Retina (tissue), 1 donor: ENCODE data around the gene SAFB2.

Experiments
- DNase-seq: peaks from one replicate; pipeline ENCODE4 v3.0.0-alpha.2; 2016

SAFB2 gene

DNA sequence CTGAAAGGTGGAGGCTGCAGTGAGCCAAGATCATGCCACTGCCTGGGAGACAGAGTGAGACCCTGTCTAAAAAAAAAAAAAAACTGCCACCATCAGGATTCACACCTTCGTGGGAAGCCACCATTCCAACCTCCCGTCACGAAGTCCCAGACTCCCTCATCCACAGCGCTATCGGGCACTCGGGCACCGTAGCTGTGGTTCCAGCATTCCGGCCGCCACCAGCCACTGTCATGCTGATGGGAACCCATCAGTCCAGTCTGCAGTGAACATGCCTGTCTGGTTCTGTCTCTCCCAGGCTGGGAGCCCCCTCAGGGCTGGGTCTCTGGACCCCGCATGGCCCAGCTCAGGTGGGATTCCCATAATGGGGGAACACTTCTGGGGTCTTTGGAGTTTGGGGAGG is 82.4 kb downstream of the SAFB2 start:
- DNase-seq: no peak

DNA sequence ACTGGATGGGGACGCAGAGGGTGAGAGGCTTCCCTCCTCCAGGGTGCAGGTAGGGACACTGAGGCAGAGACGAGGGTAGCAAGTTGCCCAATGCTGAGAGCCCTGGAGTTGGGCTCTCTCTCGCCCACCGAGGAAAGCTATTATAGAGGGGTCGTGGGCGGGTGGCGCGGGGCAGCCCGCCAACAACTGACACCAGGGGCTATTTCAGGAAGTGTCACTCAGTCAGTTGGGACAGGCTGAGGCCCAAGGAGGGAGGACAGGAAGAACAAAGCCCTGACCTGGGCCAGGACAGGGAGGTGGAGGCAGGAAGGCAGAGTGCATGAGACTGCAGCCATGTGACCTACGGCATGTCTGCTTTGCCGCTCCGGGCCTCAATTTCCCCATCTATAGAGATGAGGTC is 84.7 kb downstream of the SAFB2 start:
- DNase-seq: no peak
